Dedifferentiated amniotic fluid mesenchymal stem cell (primary cell): ENCODE measurements around the gene TPCN1.

Experiments used
- DNase-seq: peaks from one replicate; pipeline ENCODE4 v3.0.0-alpha.2; 2016; ENCODE audit errors: extremely low spot score

Gene TPCN1

DNA sequence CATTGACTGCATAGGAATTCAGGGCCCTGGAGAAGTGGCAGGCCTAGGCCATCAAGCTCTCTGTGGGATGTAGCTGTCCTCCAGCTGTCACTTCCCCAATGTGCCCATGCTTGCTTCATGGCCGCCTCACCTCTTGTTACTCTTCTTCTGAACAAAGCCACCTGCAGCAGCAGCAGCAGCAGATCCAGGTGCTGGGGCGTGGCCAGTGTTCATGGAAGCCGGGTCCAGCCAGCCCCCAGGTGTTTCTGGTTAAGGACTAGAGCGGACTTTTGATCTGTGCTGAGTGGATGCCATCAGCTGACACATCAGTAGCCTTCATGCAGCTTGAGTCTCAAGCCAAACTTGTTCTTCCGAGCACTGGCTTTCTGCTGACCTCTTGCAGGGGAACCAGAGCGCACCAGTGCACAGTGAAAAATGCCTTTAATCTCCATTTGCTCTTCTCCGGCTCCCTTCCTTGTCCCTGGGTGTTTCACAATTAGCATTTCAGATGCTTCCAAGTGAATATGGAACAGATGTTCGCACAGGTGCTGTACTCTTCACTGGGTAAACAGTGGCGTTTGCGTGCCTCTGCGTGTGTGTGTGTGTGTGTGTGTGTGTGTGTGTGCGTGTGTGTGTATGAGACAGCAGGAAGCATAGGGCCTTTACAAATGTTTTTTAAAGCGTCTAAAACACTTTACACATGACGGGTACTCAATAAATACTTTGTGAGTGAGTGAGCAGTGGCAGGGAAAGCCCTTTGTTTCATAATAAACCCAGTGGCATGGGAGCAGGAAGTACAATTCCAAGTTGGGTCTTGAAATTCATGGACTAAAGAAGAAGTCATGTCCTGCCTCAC lies 20.1 kb downstream of the TPCN1 start:
- DNase-seq, result peak; percentile 88

GRCh38 chr12:113242026-113242418 lies 20.8 kb downstream of the TPCN1 start:
- DNase-seq, result peak; percentile 53

GRCh38 chr12:113242560-113242959 lies 21.3 kb downstream of the TPCN1 start:
- no peak for DNase-seq

DNA sequence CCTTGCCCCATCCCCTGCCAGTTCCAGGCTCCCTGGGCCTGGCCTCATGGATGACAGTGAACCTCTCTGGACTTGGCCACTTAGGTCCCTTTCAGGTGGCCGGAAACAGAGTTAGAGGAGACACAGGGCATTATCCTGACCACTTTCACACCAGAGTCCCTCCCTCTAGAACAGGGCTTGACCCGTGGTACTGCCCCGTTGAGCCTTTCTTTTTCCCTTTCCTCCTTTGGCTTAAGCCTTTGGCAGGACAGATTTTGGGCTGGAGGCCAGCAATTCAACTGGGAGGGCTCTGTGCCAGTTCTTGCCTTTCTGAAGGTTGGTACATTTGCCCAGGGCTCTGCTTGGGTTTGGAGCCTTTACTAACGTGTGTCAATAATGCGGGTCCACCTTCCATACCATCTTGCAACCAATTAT lies 22.8 kb downstream of the TPCN1 start:
- no peak for DNase-seq

- DNase-seq, result no peak
Measured at GRCh38 chr12:113244478-113244958, 23.3 kb downstream of the TPCN1 start.

GRCh38 chr12:113245695-113246477 lies 24.6 kb downstream of the TPCN1 start:
- DNase-seq, result peak; percentile 67

DNA sequence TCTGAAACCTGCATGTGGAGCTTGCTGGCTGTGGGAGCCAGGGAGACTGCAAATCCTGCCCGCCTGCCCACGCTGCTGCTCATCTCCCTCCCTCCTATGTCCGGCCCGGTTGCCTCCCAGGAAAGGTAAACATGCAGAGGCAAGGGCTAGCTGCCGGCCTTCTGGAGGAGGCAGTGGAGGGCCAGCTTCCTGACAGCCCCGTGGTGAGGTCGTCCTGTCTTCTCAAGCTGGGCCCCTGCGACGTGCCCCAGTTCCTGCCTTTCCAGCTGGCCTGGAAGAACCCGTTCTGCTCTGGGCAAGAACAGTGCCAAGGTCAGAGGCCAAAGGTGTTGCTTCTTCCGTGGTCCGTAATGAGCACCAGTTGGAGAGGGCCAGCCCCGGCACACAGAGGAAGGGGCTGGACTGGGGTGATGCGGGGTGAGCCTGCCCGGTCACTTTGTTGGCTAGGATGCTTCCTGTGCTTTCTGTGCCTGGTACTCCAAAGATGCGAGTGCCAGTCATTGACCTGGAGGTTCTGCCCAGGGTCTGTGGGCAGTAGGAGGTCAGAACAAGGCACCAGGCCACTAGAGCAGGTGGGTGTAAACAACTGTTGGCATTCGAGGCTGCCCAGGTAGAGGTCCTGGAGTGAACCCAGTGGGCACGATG lies 25.3 kb downstream of the TPCN1 start:
- DNase-seq, result no peak

DNA sequence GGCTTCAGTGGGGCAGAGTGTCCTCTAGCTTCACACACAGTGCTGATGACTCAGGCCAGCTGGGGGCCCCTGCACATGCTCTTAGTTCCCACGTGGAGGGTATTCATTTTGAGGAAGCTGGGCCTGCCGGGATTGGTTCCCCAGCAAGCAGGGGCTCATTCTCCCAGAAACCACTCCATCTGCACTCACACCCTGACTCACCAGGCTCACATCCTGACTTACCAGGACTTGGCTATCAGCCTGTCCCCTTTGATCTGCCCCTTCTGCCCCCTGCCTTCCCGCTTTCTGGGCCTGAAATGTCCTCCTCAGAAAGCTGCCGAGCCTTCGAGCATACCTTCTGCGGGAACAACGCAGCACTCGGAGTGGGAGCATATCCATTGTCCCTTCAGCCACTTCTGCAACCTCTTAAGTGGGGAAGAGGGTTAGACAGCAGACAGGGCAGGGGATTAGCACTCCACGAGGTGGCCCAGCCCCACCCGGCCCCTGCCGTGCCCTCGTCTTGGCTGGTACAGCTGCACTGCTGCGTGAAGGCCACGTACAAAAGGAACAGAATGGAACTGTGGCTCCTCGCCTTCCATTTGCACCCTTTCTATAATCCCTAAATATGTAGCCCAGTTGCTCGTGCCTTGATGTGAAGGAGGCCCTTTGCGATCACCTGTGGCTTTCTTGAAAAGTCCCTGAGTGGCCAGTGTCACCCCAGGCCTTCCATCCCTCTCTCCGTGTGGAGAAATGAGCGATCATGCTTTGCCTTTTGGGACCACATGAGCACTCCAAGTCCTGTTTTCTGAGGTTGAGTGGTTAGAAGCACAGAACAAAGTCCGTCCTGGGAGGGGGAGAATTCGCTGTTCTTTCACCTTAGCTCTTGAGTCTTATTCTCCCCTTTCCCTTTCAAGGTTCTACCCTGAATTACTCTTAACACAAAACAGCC lies 26.1 kb downstream of the TPCN1 start:
- no peak for DNase-seq

GRCh38 chr12:113248051-113248825 lies 27.0 kb downstream of the TPCN1 start:
- DNase-seq, result no peak

GRCh38 chr12:113248842-113249435 lies 27.7 kb downstream of the TPCN1 start:
- DNase-seq, result no peak

DNA sequence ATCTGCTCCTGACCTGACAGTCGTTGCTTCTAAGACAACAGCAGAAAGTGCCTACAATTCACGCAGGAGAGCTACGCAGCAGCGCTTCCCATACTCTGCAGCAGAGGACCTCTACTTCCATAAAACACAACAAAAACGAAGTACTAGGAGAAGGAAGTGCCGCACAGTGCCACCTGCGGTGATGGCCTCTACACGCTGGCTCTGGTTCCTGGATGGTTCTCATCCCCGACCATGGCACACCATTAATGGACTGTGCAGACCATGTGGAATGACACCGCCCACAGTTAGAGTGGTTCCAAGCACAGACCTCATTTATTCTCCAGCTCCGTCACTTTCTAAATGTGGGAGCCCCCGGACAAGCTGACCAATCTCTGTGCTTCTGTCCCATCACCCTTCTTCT lies 28.3 kb downstream of the TPCN1 start:
- no peak for DNase-seq

DNA sequence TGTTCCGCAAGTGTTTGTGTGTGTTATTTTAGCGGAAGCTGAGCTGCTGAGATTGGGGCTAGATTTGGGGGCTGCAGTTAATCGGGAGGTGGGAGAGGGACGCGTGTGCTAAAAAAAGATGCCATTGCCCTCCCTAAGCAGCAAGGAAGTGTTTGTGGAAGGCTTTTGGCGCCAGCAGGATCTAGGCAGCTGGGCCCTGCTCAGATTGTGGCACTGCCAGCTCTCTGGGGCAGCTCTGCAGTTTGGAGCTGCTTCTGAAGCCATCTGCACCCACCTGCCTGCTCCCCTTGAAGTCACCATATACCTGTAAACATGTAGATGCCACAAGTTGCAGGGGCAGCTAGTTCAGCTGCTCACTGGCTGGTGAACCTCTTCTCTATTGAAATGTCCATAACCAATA lies 28.8 kb downstream of the TPCN1 start:
- no peak for DNase-seq

GRCh38 chr12:113251404-113252070 lies 30.3 kb downstream of the TPCN1 start:
- no peak for DNase-seq

- no peak for DNase-seq
Measured at GRCh38 chr12:113252494-113252893, 31.2 kb downstream of the TPCN1 start.

DNA sequence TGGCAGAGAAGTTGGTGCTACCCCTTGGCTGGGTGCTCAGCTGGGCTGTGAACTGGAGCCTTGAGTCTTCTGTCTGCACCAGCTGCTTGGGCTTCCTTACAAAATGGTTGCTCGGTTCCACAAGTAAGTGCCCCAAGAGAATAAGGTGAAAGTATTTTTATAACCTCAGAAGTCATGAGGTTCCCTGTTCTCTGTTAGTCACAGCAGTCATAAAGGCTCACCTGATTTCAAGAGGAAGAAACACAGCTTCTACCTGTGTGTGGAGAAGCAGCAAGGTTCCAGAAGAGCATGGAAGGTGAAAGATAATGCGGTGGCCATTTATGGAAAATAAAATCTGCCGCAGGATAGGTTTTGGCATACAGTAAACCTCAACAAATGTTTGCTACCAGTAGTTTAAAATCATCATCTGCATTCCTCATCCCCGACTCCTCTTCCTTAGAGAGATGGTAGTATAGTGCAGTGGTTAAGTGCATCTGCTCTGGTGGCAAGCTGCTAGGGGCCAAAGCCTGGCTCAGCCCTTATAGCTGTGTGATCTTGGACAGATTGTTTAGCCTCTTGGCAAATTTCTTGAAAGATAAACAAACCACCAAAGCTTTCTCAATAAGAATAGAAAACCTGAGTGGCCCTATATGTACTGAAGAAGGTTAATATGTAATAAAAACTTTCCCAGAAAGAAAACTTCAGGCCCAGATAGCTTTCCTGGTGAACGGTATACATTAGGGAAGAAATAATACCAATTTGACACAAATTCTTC lies 32.4 kb downstream of the TPCN1 start:
- no peak for DNase-seq

DNA sequence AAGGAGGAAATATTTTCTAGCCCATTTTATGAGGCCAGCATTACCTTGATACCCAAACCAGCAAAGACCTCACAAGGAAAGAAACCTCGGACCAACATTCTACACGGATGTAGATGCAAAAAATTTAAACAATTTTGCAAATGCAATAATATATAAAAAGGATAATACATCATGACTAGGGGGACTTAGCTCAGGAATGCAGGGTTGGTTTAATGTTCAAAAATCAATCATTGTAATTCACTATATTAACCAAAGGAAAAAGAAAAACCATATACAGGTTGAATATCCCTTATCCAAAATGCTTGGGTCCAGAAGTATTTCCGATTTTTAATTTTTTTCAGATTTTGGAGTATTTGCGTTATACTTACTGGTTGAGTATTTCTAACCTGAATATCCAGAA lies 33.0 kb downstream of the TPCN1 start:
- DNase-seq, result no peak

DNA sequence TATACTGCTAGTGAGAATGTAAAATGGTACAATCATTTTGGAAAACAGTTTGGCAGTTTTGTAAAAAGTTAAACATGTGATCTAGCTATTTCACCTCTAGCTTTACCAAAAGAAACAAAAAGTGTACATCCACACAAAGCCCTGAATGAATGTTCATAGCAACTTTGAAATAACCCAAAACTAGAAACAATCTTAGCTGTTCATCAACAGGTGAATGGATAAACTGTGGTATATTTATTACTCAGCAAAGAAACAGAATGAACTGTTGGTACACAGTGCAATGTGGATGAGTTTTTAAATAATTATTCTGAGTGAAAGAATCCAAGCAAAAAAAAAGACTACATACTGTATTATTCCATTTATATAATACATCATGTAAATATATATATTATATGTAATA lies 36.3 kb downstream of the TPCN1 start:
- no peak for DNase-seq

DNA sequence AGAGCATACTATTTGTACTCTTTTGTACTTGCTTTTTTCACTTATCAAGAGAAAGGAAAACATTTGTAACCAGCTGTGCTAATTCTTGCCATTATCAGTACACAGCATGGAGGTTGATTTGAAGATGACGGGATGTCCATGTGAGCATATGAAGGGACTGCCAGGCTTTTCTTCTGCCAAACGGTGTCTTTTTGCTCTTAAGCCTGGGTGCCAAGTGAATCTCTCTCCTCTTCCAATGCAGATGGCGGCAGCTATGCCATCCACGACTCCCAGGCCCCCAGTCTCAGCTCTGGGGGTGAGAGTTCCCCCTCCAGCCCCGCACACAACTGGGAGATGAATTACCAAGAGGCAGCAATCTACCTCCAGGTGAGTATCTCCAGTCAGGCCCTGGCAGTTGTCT lies 38.9 kb downstream of the TPCN1 start:
- no peak for DNase-seq
